OCI-LY7 (cell line): Measurements from ENCODE around the gene HHIP. TPM values are rescaled to one million over a fixed set of nuclear protein-coding genes. Genes with fewer than 3 reads are reported as not detected.
"Not testable (repeated sequence)": the region's sequence is repeated elsewhere in the genome, so short reads cannot be mapped to it uniquely, and the experiment has no call there.

Experiments
- BruUV-seq: library from RNA; stranded (reverse); fragments of 400-500 nt; replicated peaks from 2 replicates; lab custom pipeline; 2021; lab: Mats Ljungman, UMichigan
- CTCF ChIA-PET: fragments of 300-600 bp; sonication (Branson Sonifier 250); formaldehyde crosslinking; loops from one replicate; lab custom pipeline; 2022; ENCODE audit warnings: antibody characterized with exemption; ENCODE audit not compliant: unreplicated experiment; lab: Charles Lee
- POLR2A ChIA-PET: fragments of 300-600 bp; sonication (Branson Sonifier 250); formaldehyde crosslinking; loops from one replicate; lab custom pipeline; 2022; ENCODE audit warnings: antibody characterized with exemption; lab: Charles Lee
- DNase-seq: peaks from one replicate; pipeline ENCODE4 v3.0.0-alpha.2; 2015; ENCODE audit warnings: low spot score
- H2AFZ ChIP-seq: fragments of 200-600 bp; sonication (generic), shearing (Covaris generic); 2 replicates; pipeline ENCODE4 v1.6.1; 2014; ENCODE audit warnings: mild to moderate bottlenecking, antibody characterized with exemption, low read length, moderate library complexity
- H3K27ac ChIP-seq: fragments of 200-600 bp; sonication (generic); 2 replicates; pipeline ENCODE4 v1.5.1; 2014; ENCODE audit warnings: mixed run types, low read depth, mild to moderate bottlenecking, moderate library complexity, low read length, inconsistent platforms; ENCODE audit not compliant: poor library complexity, severe bottlenecking
- H3K36me3 ChIP-seq: fragments of 200-600 bp; sonication (generic); 2 replicates; pipeline ENCODE4 v1.6.1; 2014; ENCODE audit warnings: mild to moderate bottlenecking, antibody characterized with exemption, low read length, moderate library complexity, mixed read lengths; ENCODE audit not compliant: insufficient read depth
- H3K4me1 ChIP-seq: fragments of 200-600 bp; sonication (generic); 2 replicates; pipeline ENCODE4 v1.5.1; 2014; ENCODE audit warnings: mild to moderate bottlenecking, low read length; ENCODE audit not compliant: insufficient read depth, poor library complexity, severe bottlenecking
- H3K4me2 ChIP-seq: fragments of 200-600 bp; sonication (generic); 2 replicates; pipeline ENCODE4 v1.6.1; 2014; ENCODE audit warnings: mild to moderate bottlenecking, low read length
- H3K4me3 ChIP-seq: fragments of 200-600 bp; sonication (generic); 2 replicates; pipeline ENCODE4 v1.5.1; 2014; ENCODE audit warnings: mild to moderate bottlenecking, low read depth, low read length; ENCODE audit not compliant: poor library complexity, severe bottlenecking
- H3K79me2 ChIP-seq: fragments of 200-600 bp; sonication (generic); 2 replicates; pipeline ENCODE4 v1.6.1; 2016; ENCODE audit warnings: low read depth, mild to moderate bottlenecking, low read length, moderate library complexity, mixed read lengths; ENCODE audit not compliant: insufficient read depth
- H3K9me2 ChIP-seq: fragments of 200-600 bp; sonication (generic); 2 replicates; pipeline ENCODE4 v1.6.1; 2016; ENCODE audit warnings: mild to moderate bottlenecking, low read length, mixed read lengths; ENCODE audit not compliant: insufficient read depth
- H3K9me3 ChIP-seq: fragments of 200-600 bp; sonication (generic); 2 replicates; pipeline ENCODE4 v1.6.1; 2014; ENCODE audit warnings: mild to moderate bottlenecking, mixed run types, low read length, mixed read lengths
- H4K20me1 ChIP-seq: fragments of 200-600 bp; sonication (generic); 2 replicates; pipeline ENCODE4 v1.6.1; 2014; ENCODE audit warnings: mild to moderate bottlenecking, antibody characterized with exemption, low read length, moderate library complexity, mixed read lengths; ENCODE audit not compliant: insufficient read depth
- EZH2phosphoT487 ChIP-seq: fragments of 200-600 bp; sonication (generic); IDR thresholded peaks from 2 replicates; pipeline ENCODE4 v1.6.1; 2018; ENCODE audit warnings: low read depth, borderline replicate concordance, mild to moderate bottlenecking, mixed run types, antibody characterized with exemption, low read length, moderate library complexity, mixed read lengths
- intact Hi-C: fragments of 100-400 bp; cut with micrococcal nuclease; formaldehyde crosslinking; loops from one replicate; pipeline ENCODE4 v1.10.0; 2022; ENCODE audit not compliant: unreplicated experiment
- total RNA-seq, 2 experiments: library from RNA; depleted of rRNA in 1 of 2; stranded (reverse); fragments of >200 nt in 1 of 2; shearing (Covaris generic) in 1 of 2; gene quantifications; 2 replicates each; pipeline ENCODE4 v1.2.3, GENCODE V29; 2014 to 2022
- TF ChIP-seq, protein P1 (sequence below): fragments of 200-600 bp; sonication (generic); conservative IDR thresholded peaks from 2 replicates; pipeline ENCODE4 v1.5.1; 2014; ENCODE audit warnings: mild to moderate bottlenecking, antibody characterized with exemption, low read length, moderate library complexity, mixed read lengths

Gene HHIP
- total RNA-seq, 2 experiments from 2014 or later = not detected

DNA sequence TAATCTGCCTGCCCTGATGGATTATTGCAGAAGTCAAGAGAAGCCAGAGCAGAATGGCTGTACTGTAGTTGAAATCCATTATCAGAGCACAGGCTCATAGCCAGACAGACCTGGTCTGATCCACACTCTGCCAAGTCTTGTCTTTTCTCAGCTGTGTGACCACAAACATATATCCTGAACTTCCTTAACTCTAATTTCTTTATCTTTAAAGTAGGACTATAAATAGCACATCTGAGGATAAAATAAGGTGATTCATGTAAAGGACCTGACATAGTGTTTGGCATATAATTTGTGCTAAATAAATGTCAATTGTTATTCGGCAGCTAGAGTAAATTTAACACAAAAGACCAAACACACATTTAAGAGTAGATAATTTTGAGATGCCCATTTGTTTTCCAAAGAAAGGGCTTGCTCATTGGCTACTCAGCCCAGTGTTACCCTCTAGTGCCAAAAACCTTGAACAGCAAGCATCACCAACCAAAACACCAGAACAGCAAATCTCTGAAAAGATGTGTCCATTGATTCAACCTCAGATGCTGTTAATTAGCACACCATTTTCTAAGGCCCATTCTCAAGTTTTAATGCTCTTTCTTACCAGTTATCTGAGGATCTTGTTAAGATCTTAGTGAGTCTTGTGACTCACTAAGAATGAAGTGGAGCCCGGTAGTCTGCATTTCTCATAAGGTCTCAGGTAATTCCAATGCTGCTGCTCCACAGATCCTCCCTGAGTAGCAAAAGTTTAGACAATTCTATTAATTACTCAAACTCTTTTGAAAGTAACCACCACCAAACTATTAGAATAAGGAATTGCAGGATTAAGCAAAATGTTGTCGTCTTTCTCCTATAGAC lies 108.8 kb downstream of the HHIP start:
- ChIA-PET POLR2A (no interaction called here), CTCF (no interaction called here)
- Histone ChIP-seq H3K9me3 (no peaks in the 10 kb centered on the region), H3K36me3 (no peaks in the 10 kb centered on the region), H3K79me2 (no peaks in the 10 kb centered on the region), H4K20me1 (no peaks in the 10 kb centered on the region), H3K27ac (no peak overlapping the region), H3K4me1 (no peaks in the 10 kb centered on the region), H3K4me2 (no peak overlapping the region), H3K4me3 (no peak overlapping the region), H2AFZ (no peak overlapping the region), H3K9me2 (no peaks in the 10 kb centered on the region)
- no TSS peak for BruUV-seq
- intact Hi-C loops = no loop called here
- TF ChIP-seq EZH2phosphoT487 = no peak
- TF ChIP-seq, protein P1, sequence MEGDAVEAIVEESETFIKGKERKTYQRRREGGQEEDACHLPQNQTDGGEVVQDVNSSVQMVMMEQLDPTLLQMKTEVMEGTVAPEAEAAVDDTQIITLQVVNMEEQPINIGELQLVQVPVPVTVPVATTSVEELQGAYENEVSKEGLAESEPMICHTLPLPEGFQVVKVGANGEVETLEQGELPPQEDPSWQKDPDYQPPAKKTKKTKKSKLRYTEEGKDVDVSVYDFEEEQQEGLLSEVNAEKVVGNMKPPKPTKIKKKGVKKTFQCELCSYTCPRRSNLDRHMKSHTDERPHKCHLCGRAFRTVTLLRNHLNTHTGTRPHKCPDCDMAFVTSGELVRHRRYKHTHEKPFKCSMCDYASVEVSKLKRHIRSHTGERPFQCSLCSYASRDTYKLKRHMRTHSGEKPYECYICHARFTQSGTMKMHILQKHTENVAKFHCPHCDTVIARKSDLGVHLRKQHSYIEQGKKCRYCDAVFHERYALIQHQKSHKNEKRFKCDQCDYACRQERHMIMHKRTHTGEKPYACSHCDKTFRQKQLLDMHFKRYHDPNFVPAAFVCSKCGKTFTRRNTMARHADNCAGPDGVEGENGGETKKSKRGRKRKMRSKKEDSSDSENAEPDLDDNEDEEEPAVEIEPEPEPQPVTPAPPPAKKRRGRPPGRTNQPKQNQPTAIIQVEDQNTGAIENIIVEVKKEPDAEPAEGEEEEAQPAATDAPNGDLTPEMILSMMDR = peak; percentile 27; the same call in 1 of the 2 replicates
- no peak for DNase-seq

DNA sequence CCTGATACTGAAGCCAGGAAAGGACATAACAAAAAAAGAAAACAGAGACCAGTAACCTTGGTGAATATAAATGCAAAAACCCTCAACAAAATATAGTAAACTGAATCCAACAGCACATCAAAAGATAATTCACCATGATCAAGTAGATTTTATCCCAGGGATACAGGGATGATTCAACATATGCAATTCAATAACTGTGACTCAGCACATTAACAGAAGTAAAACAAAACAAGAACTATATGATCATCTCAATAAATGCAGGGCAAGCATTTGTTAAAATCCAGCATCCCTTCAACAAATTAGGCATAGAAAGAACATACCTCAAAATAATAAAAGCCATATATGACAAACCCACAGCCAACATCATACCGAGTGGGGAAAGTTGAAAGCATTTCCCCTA lies 112.0 kb downstream of the HHIP start:
- ChIA-PET CTCF (no interaction called here), POLR2A (no interaction called here)
- DNase-seq = no peak
- H4K20me1 ChIP-seq = no peaks in the 10 kb centered on the region
- no peaks in the 10 kb centered on the region for H3K9me2 ChIP-seq
- intact Hi-C loops = no loop called here
- H3K79me2 ChIP-seq = no peaks in the 10 kb centered on the region
- BruUV-seq = no TSS peak
- H3K4me1 ChIP-seq = no peaks in the 10 kb centered on the region
- no peak overlapping the region for H3K27ac ChIP-seq
- H3K9me3 ChIP-seq = no peaks in the 10 kb centered on the region
- no peak for TF ChIP-seq EZH2phosphoT487
- TF ChIP-seq, protein P1 = no peak
- H3K4me3 ChIP-seq = no peak overlapping the region
- H2AFZ ChIP-seq = no peak overlapping the region
- no peaks in the 10 kb centered on the region for H3K36me3 ChIP-seq
- no peak overlapping the region for H3K4me2 ChIP-seq

DNA sequence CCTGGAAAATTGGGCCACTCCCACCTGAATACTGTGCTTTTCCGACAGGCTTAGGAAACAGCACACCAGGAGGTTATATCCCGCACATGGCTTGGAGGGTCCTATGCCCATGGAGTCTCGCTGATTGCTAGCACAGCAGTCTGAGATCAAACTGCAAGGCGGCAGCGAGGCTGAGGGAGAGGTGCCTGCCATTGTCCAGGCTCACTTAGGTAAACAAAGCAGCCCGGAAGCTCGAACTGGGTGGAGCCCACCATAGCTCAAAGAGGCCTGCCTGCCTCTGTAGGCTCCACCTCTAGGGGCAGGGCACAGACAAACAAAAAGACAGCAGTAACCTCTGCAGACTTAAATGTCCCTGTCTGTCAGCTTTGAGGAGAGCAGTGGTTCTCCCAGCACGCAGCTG lies 122.9 kb downstream of the HHIP start:
- intact Hi-C loops, H3K9me3 ChIP-seq, H3K4me2 ChIP-seq, H3K4me1 ChIP-seq, H3K36me3 ChIP-seq, H3K79me2 ChIP-seq, DNase-seq, H3K4me3 ChIP-seq, H4K20me1 ChIP-seq, H3K9me2 ChIP-seq, H3K27ac ChIP-seq, BruUV-seq, H2AFZ ChIP-seq, POLR2A ChIA-PET, CTCF ChIA-PET: not testable (repeated sequence)
